Activated CD8-positive, alpha-beta T cell treated with anti-CD3 and anti-CD28 coated beads for 36 hours (primary cell): ENCODE results near the gene PNPLA7. TPM values are rescaled to one million over a fixed set of nuclear protein-coding genes. Genes with fewer than 3 reads are reported as not detected.

Source experiments
- ATAC-seq: fragments of 200-7000 bp; cut with Tn5 transposase; one replicate; pipeline ENCODE4 v1.10.0; 2021; ENCODE audit warnings: mild to moderate bottlenecking, moderate library complexity
- CTCF ChIA-PET: fragments of 350-600 bp; sonication (Branson Sonifier 250); formaldehyde crosslinking; loops from one replicate; lab custom pipeline; 2021; ENCODE audit warnings: antibody characterized with exemption; lab: Charles Lee
- POLR2A ChIA-PET: fragments of 350-600 bp; sonication (Branson Sonifier 250); formaldehyde crosslinking; loops from one replicate; lab custom pipeline; 2021; ENCODE audit warnings: antibody characterized with exemption; lab: Charles Lee
- DNase-seq: peaks from one replicate; pipeline ENCODE4 v3.0.0-alpha.2; 2020
- H3K27ac Mint-ChIP-seq: one replicate; pipeline ENCODE4 v1.8.0; 2021; ENCODE audit warnings: mild to moderate bottlenecking, mixed read lengths
- H3K27me3 Mint-ChIP-seq: one replicate; pipeline ENCODE4 v1.8.0; 2021; ENCODE audit warnings: mixed read lengths
- H3K36me3 Mint-ChIP-seq: one replicate; pipeline ENCODE4 v1.8.0; 2021; ENCODE audit warnings: low read depth, mixed read lengths
- H3K4me1 Mint-ChIP-seq: one replicate; pipeline ENCODE4 v1.8.0; 2021; ENCODE audit warnings: low read depth, mixed read lengths
- H3K4me3 Mint-ChIP-seq: one replicate; pipeline ENCODE4 v1.8.0; 2021; ENCODE audit warnings: mild to moderate bottlenecking, moderate library complexity, mixed read lengths
- H3K9me3 Mint-ChIP-seq: one replicate; pipeline ENCODE4 v1.8.0; 2021; ENCODE audit warnings: mixed read lengths
- intact Hi-C: fragments of 100-400 bp; cut with micrococcal nuclease; formaldehyde crosslinking; loops from one replicate; pipeline ENCODE4 v1.10.0; 2022
- total RNA-seq, 2 experiments: library from RNA; stranded (reverse); gene quantifications; one replicate each; pipeline ENCODE4 v1.2.3, GENCODE V29; 2021
- TF ChIP-seq, protein P1 (sequence below): fragments of 200-600 bp; IDR thresholded peaks from one replicate; pipeline ENCODE4 v1.8.0; 2022; ENCODE audit warnings: antibody characterized with exemption, mild to moderate bottlenecking

The PNPLA7 gene
- total RNA-seq, 2 experiments from 2014 or later, result 4.8 to 5.0 TPM

DNA sequence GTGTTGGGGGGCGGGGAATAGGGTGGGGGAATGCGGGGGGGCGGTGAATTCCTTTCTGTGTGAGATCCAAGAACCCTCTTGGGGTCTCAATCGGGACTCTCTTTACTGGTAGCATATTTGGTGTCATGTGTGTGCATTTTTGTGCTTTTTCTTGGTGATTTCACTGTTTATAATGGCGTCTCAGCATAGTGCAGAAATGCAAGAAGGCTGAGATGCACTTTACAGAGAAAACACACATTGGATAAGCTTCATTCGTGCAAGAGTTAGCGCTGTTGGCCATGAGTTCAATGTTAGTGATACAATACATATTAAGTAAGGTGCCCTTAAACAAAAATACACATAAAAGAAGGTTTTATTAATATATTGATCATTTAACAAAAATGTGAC, 108.3 kb downstream of the PNPLA7 start:
- Mint-ChIP-seq H3K4me3 (peak overlapping the region; percentile 39), H3K27me3 (peaks cover 18% of the 10 kb centered on the region), H3K36me3 (no peaks in the 10 kb centered on the region), H3K4me1 (peaks cover 13% of the 10 kb centered on the region), H3K27ac (no peak overlapping the region), H3K9me3 (no peaks in the 10 kb centered on the region)
- no peak for ATAC-seq
- no peak for DNase-seq
- POLR2A ChIA-PET, result interaction anchor here (0.7 kb wide), 1 partner anchor 13 kb away, joined by 3 read pairs; no protein-coding TSS in a partner anchor
- TF ChIP-seq, protein P1, sequence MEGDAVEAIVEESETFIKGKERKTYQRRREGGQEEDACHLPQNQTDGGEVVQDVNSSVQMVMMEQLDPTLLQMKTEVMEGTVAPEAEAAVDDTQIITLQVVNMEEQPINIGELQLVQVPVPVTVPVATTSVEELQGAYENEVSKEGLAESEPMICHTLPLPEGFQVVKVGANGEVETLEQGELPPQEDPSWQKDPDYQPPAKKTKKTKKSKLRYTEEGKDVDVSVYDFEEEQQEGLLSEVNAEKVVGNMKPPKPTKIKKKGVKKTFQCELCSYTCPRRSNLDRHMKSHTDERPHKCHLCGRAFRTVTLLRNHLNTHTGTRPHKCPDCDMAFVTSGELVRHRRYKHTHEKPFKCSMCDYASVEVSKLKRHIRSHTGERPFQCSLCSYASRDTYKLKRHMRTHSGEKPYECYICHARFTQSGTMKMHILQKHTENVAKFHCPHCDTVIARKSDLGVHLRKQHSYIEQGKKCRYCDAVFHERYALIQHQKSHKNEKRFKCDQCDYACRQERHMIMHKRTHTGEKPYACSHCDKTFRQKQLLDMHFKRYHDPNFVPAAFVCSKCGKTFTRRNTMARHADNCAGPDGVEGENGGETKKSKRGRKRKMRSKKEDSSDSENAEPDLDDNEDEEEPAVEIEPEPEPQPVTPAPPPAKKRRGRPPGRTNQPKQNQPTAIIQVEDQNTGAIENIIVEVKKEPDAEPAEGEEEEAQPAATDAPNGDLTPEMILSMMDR, result no peak
- intact Hi-C loops, result no loop called here
- CTCF ChIA-PET, result interaction anchor here (0.7 to 1.1 kb wide), 4 partner anchors 19 to 155 kb away, joined by 3 read pairs; partner anchors contain the start of gene EXD3

DNA sequence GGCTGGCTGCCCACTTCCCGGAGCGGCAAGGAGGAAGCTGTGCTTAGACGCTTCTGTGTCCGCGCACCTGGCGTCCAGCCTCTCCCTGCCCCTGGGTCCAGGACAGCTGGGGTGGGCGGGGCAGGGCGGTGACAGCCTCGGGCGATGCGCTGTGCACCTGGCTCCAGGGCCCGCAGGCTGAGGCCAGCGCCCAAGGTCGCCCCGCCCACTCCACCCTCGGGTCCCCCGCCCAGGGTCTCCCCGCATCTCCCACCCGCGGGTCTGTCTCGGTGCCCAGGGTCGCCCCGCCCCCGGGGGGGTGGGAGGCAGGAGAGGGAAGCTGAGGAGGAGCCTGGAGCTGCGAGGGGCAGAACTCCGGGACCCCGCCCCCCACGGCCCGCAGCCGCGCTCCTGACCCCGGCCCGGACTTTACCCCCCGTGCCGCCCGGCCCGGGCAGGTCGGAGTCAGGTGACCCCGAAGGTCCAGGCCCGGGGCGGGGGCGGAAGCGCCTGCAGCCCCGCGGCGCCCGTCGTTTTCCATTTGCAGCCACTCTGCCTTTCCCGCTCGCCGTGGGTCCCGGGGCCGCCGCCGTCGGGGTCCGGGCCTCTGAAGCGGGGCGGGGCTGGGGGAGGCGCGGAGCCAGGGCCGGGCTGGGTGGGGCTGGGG, 108.8 kb downstream of the PNPLA7 start, which contains the start of gene ENTPD8:
Gene ENTPD8, minus strand, starts transcription at position 69 of the 646 bp plus-strand sequence. CDS start 3,072 bp downstream, outside the sequence.
- CTCF ChIA-PET, result interaction anchor here (1.1 kb wide), 1 partner anchor 19 kb away, joined by 3 read pairs; the partner anchor contains the start of gene EXD3
- Mint-ChIP-seq H3K4me1 (peaks cover 13% of the 10 kb centered on the region), H3K27me3 (peaks cover 18% of the 10 kb centered on the region), H3K4me3 (peak within 1 kb of the TSS; percentile 39), H3K9me3 (no peaks in the 10 kb centered on the region), H3K27ac (no peak within 1 kb of the TSS), H3K36me3 (no peaks in the 10 kb centered on the region)
- TF ChIP-seq, protein P1, result no peak
- POLR2A ChIA-PET, result interaction anchor here (0.7 to 0.8 kb wide), 2 partner anchors 13 to 18 kb away, joined by 3 read pairs; partner anchors contain the start of genes EXD3 and NOXA1
- ATAC-seq (no peak), DNase-seq (no peak)
- intact Hi-C loops, result no loop called here

DNA sequence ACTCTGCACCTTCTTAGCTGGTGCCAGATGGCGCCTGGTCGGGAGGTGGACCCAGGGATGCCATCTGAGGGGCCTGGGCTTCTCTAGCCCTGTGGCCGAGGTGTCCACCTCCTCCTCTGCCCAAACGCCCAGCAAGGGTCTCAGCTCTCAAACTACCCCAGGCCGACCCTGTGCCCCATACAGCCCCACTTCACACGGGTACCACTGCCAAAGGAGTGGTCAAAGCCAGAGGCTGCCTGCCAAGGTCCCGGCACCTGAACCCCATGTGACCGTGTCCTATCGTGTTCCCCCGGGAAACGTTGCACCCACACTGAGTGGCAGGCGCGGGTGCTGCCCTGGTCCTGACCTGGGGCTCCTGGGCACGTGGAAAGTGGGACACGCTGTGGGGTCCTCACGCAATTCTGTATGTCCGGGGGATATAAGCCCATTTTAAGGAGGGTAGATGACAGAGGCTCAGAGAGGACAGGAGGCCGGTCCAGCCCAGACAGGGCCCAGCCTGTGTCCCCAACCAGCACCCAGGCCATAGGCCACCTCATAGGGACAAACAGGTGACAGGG, 111.0 kb downstream of the PNPLA7 start:
- intact Hi-C loops, result no loop called here
- H3K9me3 Mint-ChIP-seq, result no peaks in the 10 kb centered on the region
- TF ChIP-seq, protein P1, result no peak
- H3K27ac Mint-ChIP-seq, result no peak overlapping the region
- peaks cover 2% of the 10 kb centered on the region for H3K4me1 Mint-ChIP-seq
- DNase-seq, result no peak
- H3K4me3 Mint-ChIP-seq, result no peak overlapping the region
- ATAC-seq, result no peak
- ChIA-PET POLR2A (interaction anchor here (0.9 kb wide), 1 partner anchor 23 kb away, joined by 3 read pairs; no protein-coding TSS in a partner anchor), CTCF (no interaction called here)
- H3K36me3 Mint-ChIP-seq, result no peaks in the 10 kb centered on the region
- peaks cover 13% of the 10 kb centered on the region for H3K27me3 Mint-ChIP-seq

DNA sequence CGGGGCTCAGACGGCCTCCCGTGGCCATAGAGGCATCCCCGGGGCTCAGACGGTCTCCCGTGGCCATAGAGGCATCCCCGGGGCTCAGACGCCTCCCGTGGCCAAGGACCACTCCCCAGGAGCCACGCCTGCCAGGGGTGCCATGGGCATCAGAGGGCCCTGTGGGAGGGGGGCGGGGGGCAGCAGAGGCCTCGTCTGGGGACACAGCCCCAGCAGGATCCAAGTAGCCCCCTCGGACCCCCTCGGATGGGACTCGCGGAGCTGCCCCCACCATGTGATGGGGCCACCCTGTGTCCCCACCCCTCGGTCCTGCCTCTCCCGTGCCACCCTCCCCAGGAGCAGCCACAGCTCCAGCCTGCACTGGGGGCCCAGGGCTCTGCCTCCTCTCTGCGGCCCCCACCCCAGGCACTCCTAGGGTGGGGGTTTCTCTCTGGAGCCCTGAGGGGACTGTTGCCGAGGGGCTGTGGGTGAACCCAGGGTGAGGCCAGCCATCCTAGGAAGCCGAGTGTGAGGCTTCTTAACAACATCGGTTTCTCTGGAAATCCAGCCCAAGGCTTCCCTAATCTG, 111.5 kb downstream of the PNPLA7 start:
- Mint-ChIP-seq H3K4me1 (peaks cover 2% of the 10 kb centered on the region), H3K27me3 (peaks cover 11% of the 10 kb centered on the region), H3K27ac (no peak overlapping the region), H3K4me3 (no peak overlapping the region), H3K9me3 (no peaks in the 10 kb centered on the region), H3K36me3 (no peaks in the 10 kb centered on the region)
- POLR2A ChIA-PET, result interaction anchor here (0.9 kb wide), 1 partner anchor 23 kb away, joined by 3 read pairs; no protein-coding TSS in a partner anchor
- TF ChIP-seq, protein P1, result no peak
- CTCF ChIA-PET, result no interaction called here
- intact Hi-C loops, result no loop called here
- ATAC-seq (no peak), DNase-seq (no peak)
